PC-9 (cell line): ENCODE data around the gene ZNF488. TPM values are rescaled to one million over a fixed set of nuclear protein-coding genes. Genes with fewer than 3 reads are reported as not detected.

Source experiments
- BruUV-seq: library from RNA; stranded (reverse); fragments of 400-500 nt; replicated peaks from 2 replicates; lab custom pipeline; 2021; lab: Mats Ljungman, UMichigan
- CTCF ChIA-PET: fragments of 300-600 bp; sonication (Branson Sonifier 250); formaldehyde crosslinking; loops from one replicate; lab custom pipeline; 2022; ENCODE audit warnings: antibody characterized with exemption; lab: Charles Lee
- POLR2A ChIA-PET: fragments of 300-600 bp; sonication (Branson Sonifier 250); formaldehyde crosslinking; loops from one replicate; lab custom pipeline; 2022; ENCODE audit warnings: antibody characterized with exemption; ENCODE audit not compliant: unreplicated experiment; lab: Charles Lee
- DNase-seq, 2 experiments: peaks; one replicate each; pipeline versions ENCODE4 v3.0.0 to v3.0.0-alpha.2; 2015 to 2022; ENCODE audit warnings: mixed read lengths in 1 of 2
- H2AFZ ChIP-seq: fragments of 200-600 bp; sonication (generic); 2 replicates; pipeline ENCODE4 v1.8.1; 2017; ENCODE audit warnings: antibody characterized with exemption
- H3F3A ChIP-seq: fragments of 200-600 bp; sonication (generic); 2 replicates; pipeline ENCODE4 v1.8.1; 2017; ENCODE audit warnings: antibody characterized with exemption, mild to moderate bottlenecking, low read depth; ENCODE audit not compliant: insufficient read depth
- H3K27ac ChIP-seq: fragments of 200-600 bp; sonication (generic); 2 replicates; pipeline ENCODE4 v1.6.1; 2016; ENCODE audit warnings: mixed run types
- H3K27me3 ChIP-seq: fragments of 200-600 bp; sonication (generic); 2 replicates; pipeline ENCODE4 v1.6.1; 2016; ENCODE audit warnings: low read depth, mixed run types; ENCODE audit not compliant: insufficient read depth
- H3K36me3 ChIP-seq: fragments of 200-600 bp; sonication (generic); 2 replicates; pipeline ENCODE4 v1.6.1; 2016; ENCODE audit warnings: low read depth, mixed run types
- H3K4me1 ChIP-seq: fragments of 200-600 bp; sonication (generic); replicated peaks from 2 replicates; pipeline ENCODE4 v1.6.1; 2016; ENCODE audit warnings: mixed run types; ENCODE audit not compliant: insufficient read depth
- H3K4me2 ChIP-seq: fragments of 200-600 bp; sonication (generic); 2 replicates; pipeline ENCODE4 v1.6.1; 2017; ENCODE audit warnings: mixed run types
- H3K4me3 ChIP-seq: fragments of 200-600 bp; sonication (generic); 2 replicates; pipeline ENCODE4 v1.6.1; 2016; ENCODE audit warnings: mixed run types
- H3K79me2 ChIP-seq: fragments of 200-600 bp; sonication (generic); 2 replicates; pipeline ENCODE4 v1.6.1; 2017; ENCODE audit warnings: low read depth, mixed run types
- H3K9me2 ChIP-seq: fragments of 200-600 bp; sonication (generic); 2 replicates; pipeline ENCODE4 v1.8.1; 2017; ENCODE audit warnings: mild to moderate bottlenecking; ENCODE audit not compliant: insufficient read depth
- H3K9me3 ChIP-seq: fragments of 200-600 bp; sonication (generic); 2 replicates; pipeline ENCODE4 v1.8.1; 2016; ENCODE audit warnings: low read depth; ENCODE audit not compliant: insufficient read depth
- H4K20me1 ChIP-seq: fragments of 200-600 bp; sonication (generic); 2 replicates; pipeline ENCODE4 v1.8.1; 2017; ENCODE audit not compliant: insufficient read depth
- EZH2 ChIP-seq: fragments of 200-600 bp; sonication (generic); IDR thresholded peaks from 2 replicates; pipeline ENCODE4 v1.8.0; 2017; ENCODE audit warnings: antibody characterized with exemption, low read depth
- intact Hi-C: fragments of 100-400 bp; cut with micrococcal nuclease; formaldehyde crosslinking; loops from one replicate; pipeline ENCODE4 v1.10.0; 2022; ENCODE audit not compliant: unreplicated experiment
- total RNA-seq: library from RNA; stranded (reverse); gene quantifications from 2 replicates; pipeline ENCODE4 v1.2.3, GENCODE V29; 2021
- TF ChIP-seq, protein P1 (sequence below): fragments of 200-600 bp; sonication (generic); conservative IDR thresholded peaks from 2 replicates; pipeline ENCODE4 v1.6.1; 2017; ENCODE audit warnings: mixed run types, antibody characterized with exemption, mild to moderate bottlenecking, moderate library complexity

Gene ZNF488
- total RNA-seq, 1 experiment from 2014 or later: 18.1 TPM

- no peak overlapping the region for H3K4me2 ChIP-seq
- no peaks in the 10 kb centered on the region; the same call in 1 of the 2 replicates for H3K4me1 ChIP-seq
- no peaks in the 10 kb centered on the region for H3K9me3 ChIP-seq
- no peaks in the 10 kb centered on the region for H3K36me3 ChIP-seq
- CTCF ChIA-PET: no interaction called here
- H3K79me2 ChIP-seq: no peaks in the 10 kb centered on the region
- TF ChIP-seq, protein P1, sequence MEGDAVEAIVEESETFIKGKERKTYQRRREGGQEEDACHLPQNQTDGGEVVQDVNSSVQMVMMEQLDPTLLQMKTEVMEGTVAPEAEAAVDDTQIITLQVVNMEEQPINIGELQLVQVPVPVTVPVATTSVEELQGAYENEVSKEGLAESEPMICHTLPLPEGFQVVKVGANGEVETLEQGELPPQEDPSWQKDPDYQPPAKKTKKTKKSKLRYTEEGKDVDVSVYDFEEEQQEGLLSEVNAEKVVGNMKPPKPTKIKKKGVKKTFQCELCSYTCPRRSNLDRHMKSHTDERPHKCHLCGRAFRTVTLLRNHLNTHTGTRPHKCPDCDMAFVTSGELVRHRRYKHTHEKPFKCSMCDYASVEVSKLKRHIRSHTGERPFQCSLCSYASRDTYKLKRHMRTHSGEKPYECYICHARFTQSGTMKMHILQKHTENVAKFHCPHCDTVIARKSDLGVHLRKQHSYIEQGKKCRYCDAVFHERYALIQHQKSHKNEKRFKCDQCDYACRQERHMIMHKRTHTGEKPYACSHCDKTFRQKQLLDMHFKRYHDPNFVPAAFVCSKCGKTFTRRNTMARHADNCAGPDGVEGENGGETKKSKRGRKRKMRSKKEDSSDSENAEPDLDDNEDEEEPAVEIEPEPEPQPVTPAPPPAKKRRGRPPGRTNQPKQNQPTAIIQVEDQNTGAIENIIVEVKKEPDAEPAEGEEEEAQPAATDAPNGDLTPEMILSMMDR: no peak
- no peak for TF ChIP-seq EZH2
- H3K9me2 ChIP-seq: no peaks in the 10 kb centered on the region
- no peak overlapping the region for H3K4me3 ChIP-seq
- no TSS peak for BruUV-seq
- H4K20me1 ChIP-seq: no peaks in the 10 kb centered on the region
- POLR2A ChIA-PET: no interaction called here
- DNase-seq: no peak
- intact Hi-C loops: no loop called here
- peaks cover 16% of the 10 kb centered on the region for H3K27me3 ChIP-seq
- no peak overlapping the region for H3K27ac ChIP-seq
- no peaks in the 10 kb centered on the region for H3F3A ChIP-seq
- H2AFZ ChIP-seq: no peak overlapping the region
Measured at GRCh38 chr10:47336387-47337134, 47.5 kb downstream of the ZNF488 start.

DNA sequence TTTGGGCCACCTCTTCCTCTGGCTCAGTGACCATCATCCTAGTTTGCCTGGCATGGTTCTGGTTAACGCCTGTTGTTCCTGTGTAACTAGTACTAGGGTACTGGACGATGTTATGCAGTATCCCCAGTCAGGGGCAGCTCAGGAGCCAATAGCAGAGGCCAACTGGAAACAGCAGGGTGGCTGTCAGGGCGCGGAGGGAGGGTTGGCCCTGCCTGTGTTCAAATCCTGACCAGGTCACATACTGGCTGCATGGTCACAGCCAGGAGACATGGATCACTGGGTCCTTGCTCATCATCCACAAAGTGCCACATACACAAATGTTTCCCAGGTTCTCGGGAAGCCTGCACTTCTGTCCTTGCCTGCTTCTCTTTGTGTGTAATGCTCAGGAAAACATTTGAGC is 48.2 kb downstream of the ZNF488 start:
- DNase-seq: no peak
- intact Hi-C loops: no loop called here
- no peak overlapping the region for H2AFZ ChIP-seq
- ChIA-PET CTCF (no interaction called here), POLR2A (no interaction called here)
- no peaks in the 10 kb centered on the region for H3K9me3 ChIP-seq
- no peak overlapping the region for H3K27ac ChIP-seq
- BruUV-seq: no TSS peak
- TF ChIP-seq EZH2: no peak
- TF ChIP-seq, protein P1: no peak
- no peaks in the 10 kb centered on the region for H3F3A ChIP-seq
- no peaks in the 10 kb centered on the region; the same call in 1 of the 2 replicates for H3K4me1 ChIP-seq
- H4K20me1 ChIP-seq: no peaks in the 10 kb centered on the region
- no peaks in the 10 kb centered on the region for H3K9me2 ChIP-seq
- H3K79me2 ChIP-seq: no peaks in the 10 kb centered on the region
- no peak overlapping the region for H3K4me2 ChIP-seq
- H3K36me3 ChIP-seq: no peaks in the 10 kb centered on the region
- H3K4me3 ChIP-seq: no peak overlapping the region
- H3K27me3 ChIP-seq: peaks cover 16% of the 10 kb centered on the region

DNA sequence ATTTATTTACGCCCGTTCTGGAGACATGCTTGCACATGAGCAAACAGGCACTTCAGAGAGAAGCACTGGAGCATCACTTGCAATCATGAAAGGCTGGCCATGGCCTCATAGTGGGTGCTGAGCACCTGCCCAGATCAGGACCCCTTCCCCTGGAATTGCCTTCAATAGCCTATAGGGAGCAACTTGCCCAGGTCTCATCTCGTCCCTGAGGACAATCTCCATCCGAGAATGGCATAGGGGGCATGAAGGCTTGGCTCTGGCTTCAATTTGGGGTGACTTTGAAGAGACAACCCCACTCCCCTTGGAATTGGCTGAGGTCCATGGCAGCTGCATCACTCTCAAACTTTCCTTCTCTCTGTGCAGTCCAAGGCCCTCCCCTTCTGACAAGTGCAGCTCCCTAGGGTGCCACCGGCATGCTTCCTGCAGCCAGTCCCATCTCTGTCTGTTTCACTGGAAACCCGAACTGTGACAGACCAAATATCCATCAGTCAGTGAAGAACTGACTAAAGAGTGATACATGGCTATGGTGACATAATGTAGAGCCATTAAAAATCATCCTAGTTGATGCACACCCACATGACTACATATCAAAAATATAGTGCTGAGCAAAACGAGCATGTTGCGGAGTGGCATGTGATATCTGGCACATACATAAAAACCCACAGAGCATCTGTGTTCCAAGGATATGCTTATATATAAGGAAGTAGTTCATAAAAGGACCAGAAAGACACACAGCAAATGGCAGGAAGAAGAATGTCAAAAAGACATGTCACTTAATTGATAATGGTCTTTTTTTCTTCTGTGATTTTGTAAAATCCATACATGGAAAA is 49.4 kb downstream of the ZNF488 start:
- H3K4me1 ChIP-seq: no peaks in the 10 kb centered on the region; the same call in 1 of the 2 replicates
- intact Hi-C loops: no loop called here
- no TSS peak for BruUV-seq
- TF ChIP-seq EZH2: no peak
- TF ChIP-seq, protein P1: no peak
- H4K20me1 ChIP-seq: no peaks in the 10 kb centered on the region
- H3K9me2 ChIP-seq: no peaks in the 10 kb centered on the region
- no peaks in the 10 kb centered on the region for H3K79me2 ChIP-seq
- ChIA-PET POLR2A (no interaction called here), CTCF (no interaction called here)
- H3K4me2 ChIP-seq: no peak overlapping the region
- no peak overlapping the region for H3K27ac ChIP-seq
- DNase-seq: no peak
- H3K36me3 ChIP-seq: no peaks in the 10 kb centered on the region
- no peak overlapping the region for H3K4me3 ChIP-seq
- no peaks in the 10 kb centered on the region for H3F3A ChIP-seq
- no peak overlapping the region for H2AFZ ChIP-seq
- H3K9me3 ChIP-seq: no peaks in the 10 kb centered on the region
- H3K27me3 ChIP-seq: peaks cover 16% of the 10 kb centered on the region
